ENCODE results near the gene TMEM132D. TPM values are rescaled to one million over a fixed set of nuclear protein-coding genes. Genes with fewer than 3 reads are reported as not detected.

The TMEM132D gene
- polyA plus RNA-seq, 1 donor from 2014 or later, result 1.3 TPM

DNA sequence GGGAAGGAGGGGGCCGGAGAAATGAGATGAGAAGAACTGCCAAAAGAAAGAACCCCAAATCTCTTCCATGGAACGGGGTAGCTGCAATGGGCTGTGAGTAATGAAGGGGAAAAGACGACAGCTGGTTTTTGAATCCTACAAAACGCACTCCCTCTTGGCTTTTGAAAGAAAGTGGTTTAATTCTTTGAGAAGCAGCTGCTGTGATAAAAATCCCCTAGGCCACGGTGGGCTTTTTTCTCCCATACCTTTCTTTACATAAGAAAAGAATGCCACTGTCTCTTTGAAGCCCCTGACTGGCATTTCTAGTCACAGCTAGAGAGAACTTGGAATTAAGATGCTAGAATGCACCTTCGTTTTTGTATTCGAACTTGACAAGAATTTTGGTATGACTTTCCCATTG, 564.5 kb downstream of the TMEM132D start:
- no peak overlapping the region for H3K27ac ChIP-seq (ENCODE audit: low read length)

DNA sequence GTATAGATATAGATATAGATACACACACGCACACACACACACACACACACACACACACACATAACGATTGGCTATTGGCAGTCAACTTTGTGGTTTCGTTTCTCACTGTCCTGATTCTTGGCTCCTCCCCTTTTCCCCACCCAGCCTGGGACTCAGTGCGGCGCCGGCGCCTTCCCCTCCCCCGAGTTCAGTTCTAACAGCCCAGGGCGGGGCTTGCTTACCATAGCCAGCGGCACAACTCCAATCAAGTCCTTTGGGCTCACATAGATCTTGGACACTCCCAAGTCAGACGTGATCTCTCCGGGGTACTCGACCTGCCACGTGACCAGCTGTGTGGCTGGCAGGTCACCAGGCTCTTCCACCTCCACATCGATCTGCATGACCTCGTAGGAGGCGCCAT, 566.4 kb downstream of the TMEM132D start:
- Histone ChIP-seq H3K9me3 (ENCODE audit: low read length) (no peaks in the 10 kb centered on the region), H3K79me2 (replicated peaks; ENCODE audit: insufficient read depth, low read length) (no peaks in the 10 kb centered on the region), H3K27me3 (ENCODE audit: insufficient read depth, low read depth, low read length) (no peaks in the 10 kb centered on the region), H3K27ac (ENCODE audit: low read length) (no peak overlapping the region), H2AFZ (ENCODE audit: low read depth, low read length) (no peak overlapping the region), H3K36me3 (ENCODE audit: insufficient read depth, low read length) (no peaks in the 10 kb centered on the region), H3K4me3 (ENCODE audit: low read length) (no peak overlapping the region), H3K9me2 (ENCODE audit: insufficient read depth, low read length) (no peaks in the 10 kb centered on the region), H3F3A (ENCODE audit: insufficient read depth, low read length, poor library complexity, severe bottlenecking) (no peaks in the 10 kb centered on the region), H3K4me2 (ENCODE audit: low read length) (no peak overlapping the region), H4K20me1 (ENCODE audit: insufficient read depth) (no peaks in the 10 kb centered on the region), H3K9ac (ENCODE audit: low read length) (no peak overlapping the region)
- TF ChIP-seq, protein P1, sequence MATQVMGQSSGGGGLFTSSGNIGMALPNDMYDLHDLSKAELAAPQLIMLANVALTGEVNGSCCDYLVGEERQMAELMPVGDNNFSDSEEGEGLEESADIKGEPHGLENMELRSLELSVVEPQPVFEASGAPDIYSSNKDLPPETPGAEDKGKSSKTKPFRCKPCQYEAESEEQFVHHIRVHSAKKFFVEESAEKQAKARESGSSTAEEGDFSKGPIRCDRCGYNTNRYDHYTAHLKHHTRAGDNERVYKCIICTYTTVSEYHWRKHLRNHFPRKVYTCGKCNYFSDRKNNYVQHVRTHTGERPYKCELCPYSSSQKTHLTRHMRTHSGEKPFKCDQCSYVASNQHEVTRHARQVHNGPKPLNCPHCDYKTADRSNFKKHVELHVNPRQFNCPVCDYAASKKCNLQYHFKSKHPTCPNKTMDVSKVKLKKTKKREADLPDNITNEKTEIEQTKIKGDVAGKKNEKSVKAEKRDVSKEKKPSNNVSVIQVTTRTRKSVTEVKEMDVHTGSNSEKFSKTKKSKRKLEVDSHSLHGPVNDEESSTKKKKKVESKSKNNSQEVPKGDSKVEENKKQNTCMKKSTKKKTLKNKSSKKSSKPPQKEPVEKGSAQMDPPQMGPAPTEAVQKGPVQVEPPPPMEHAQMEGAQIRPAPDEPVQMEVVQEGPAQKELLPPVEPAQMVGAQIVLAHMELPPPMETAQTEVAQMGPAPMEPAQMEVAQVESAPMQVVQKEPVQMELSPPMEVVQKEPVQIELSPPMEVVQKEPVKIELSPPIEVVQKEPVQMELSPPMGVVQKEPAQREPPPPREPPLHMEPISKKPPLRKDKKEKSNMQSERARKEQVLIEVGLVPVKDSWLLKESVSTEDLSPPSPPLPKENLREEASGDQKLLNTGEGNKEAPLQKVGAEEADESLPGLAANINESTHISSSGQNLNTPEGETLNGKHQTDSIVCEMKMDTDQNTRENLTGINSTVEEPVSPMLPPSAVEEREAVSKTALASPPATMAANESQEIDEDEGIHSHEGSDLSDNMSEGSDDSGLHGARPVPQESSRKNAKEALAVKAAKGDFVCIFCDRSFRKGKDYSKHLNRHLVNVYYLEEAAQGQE (IDR thresholded peaks at IDR 0.05; ENCODE audit: borderline replicate concordance), result no peak
- TF ChIP-seq POLR2AphosphoS5 (IDR thresholded peaks at IDR 0.05) (no peak), TAF1 (IDR thresholded peaks at IDR 0.05; ENCODE audit: low read depth) (no peak), EP300 (conservative IDR thresholded peaks at IDR 0.05; ENCODE audit: poor library complexity, severe bottlenecking) (no peak), EZH2 (IDR thresholded peaks at IDR 0.05; ENCODE audit: borderline replicate concordance, insufficient read depth, low read length, poor library complexity, severe bottlenecking) (no peak)

More for the DNA sequence above, 564.5 kb downstream of the TMEM132D start:
- Histone ChIP-seq H3K9ac (ENCODE audit: low read length) (no peak overlapping the region), H4K20me1 (ENCODE audit: insufficient read depth) (no peaks in the 10 kb centered on the region), H3K9me3 (ENCODE audit: low read length) (no peaks in the 10 kb centered on the region), H3K27me3 (ENCODE audit: insufficient read depth, low read depth, low read length) (no peaks in the 10 kb centered on the region), H3K4me2 (ENCODE audit: low read length) (no peak overlapping the region), H3K36me3 (ENCODE audit: insufficient read depth, low read length) (no peaks in the 10 kb centered on the region), H3F3A (ENCODE audit: insufficient read depth, low read length, poor library complexity, severe bottlenecking) (no peaks in the 10 kb centered on the region), H3K9me2 (ENCODE audit: insufficient read depth, low read length) (no peaks in the 10 kb centered on the region), H2AFZ (ENCODE audit: low read depth, low read length) (no peak overlapping the region), H3K79me2 (replicated peaks; ENCODE audit: insufficient read depth, low read length) (no peaks in the 10 kb centered on the region), H3K4me3 (ENCODE audit: low read length) (no peak overlapping the region)
- no peak for TF ChIP-seq RAD21 (conservative IDR thresholded peaks at IDR 0.05)
- no peak for TF ChIP-seq SMC3 (conservative IDR thresholded peaks at IDR 0.05; ENCODE audit: poor library complexity)
- TF ChIP-seq EZH2 (IDR thresholded peaks at IDR 0.05; ENCODE audit: borderline replicate concordance, insufficient read depth, low read length, poor library complexity, severe bottlenecking), result no peak
- TF ChIP-seq TAF1 (IDR thresholded peaks at IDR 0.05; ENCODE audit: low read depth), result no peak
- TF ChIP-seq, protein P1 (IDR thresholded peaks at IDR 0.05; ENCODE audit: borderline replicate concordance), result no peak
- TF ChIP-seq POLR2AphosphoS5 (IDR thresholded peaks at IDR 0.05), result no peak
- no peak for TF ChIP-seq EP300 (conservative IDR thresholded peaks at IDR 0.05; ENCODE audit: poor library complexity, severe bottlenecking)
- TF ChIP-seq MXI1 (conservative IDR thresholded peaks at IDR 0.05; ENCODE audit: poor library complexity, severe bottlenecking), result no peak
- TF ChIP-seq, protein P2, sequence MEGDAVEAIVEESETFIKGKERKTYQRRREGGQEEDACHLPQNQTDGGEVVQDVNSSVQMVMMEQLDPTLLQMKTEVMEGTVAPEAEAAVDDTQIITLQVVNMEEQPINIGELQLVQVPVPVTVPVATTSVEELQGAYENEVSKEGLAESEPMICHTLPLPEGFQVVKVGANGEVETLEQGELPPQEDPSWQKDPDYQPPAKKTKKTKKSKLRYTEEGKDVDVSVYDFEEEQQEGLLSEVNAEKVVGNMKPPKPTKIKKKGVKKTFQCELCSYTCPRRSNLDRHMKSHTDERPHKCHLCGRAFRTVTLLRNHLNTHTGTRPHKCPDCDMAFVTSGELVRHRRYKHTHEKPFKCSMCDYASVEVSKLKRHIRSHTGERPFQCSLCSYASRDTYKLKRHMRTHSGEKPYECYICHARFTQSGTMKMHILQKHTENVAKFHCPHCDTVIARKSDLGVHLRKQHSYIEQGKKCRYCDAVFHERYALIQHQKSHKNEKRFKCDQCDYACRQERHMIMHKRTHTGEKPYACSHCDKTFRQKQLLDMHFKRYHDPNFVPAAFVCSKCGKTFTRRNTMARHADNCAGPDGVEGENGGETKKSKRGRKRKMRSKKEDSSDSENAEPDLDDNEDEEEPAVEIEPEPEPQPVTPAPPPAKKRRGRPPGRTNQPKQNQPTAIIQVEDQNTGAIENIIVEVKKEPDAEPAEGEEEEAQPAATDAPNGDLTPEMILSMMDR (IDR thresholded peaks at IDR 0.05; ENCODE audit: poor library complexity, severe bottlenecking), result no peak

Measured in neural cell (in vitro differentiated cells).